Neural progenitor cell (in vitro differentiated cells): ENCODE measurements around the gene PYROXD2. TPM values are rescaled to one million over a fixed set of nuclear protein-coding genes. Genes with fewer than 3 reads are reported as not detected.

Experiments used
- DNase-seq: peaks from one replicate; pipeline ENCODE4 v3.0.0-alpha.2; 2016; ENCODE audit warnings: low spot score
- H2AFZ ChIP-seq: fragments of 200-600 bp; sonication (generic); replicated peaks from 2 replicates; pipeline ENCODE4 v1.6.1; 2016; ENCODE audit warnings: antibody characterized with exemption
- H3F3A ChIP-seq: fragments of 200-600 bp; sonication (generic); 2 replicates; pipeline ENCODE4 v1.6.1; 2016; ENCODE audit warnings: antibody characterized with exemption, low read depth
- H3K27ac ChIP-seq: fragments of 200-600 bp; sonication (generic); 2 replicates; pipeline ENCODE4 v1.5.1; 2016; ENCODE audit warnings: mild to moderate bottlenecking
- H3K27me3 ChIP-seq: fragments of 200-600 bp; sonication (generic); 2 replicates; pipeline ENCODE4 v1.6.1; 2016; ENCODE audit warnings: mild to moderate bottlenecking, moderate library complexity
- H3K36me3 ChIP-seq: fragments of 200-600 bp; sonication (generic); 2 replicates; pipeline ENCODE4 v1.5.1; 2016
- H3K4me1 ChIP-seq: fragments of 200-600 bp; sonication (generic); 2 replicates; pipeline ENCODE4 v1.6.1; 2016; ENCODE audit warnings: mixed run types
- H3K4me2 ChIP-seq: fragments of 200-600 bp; sonication (generic); 2 replicates; pipeline ENCODE4 v1.6.1; 2016
- H3K4me3 ChIP-seq: fragments of 200-600 bp; sonication (generic); 2 replicates; pipeline ENCODE4 v1.5.1; 2016
- H3K79me2 ChIP-seq: fragments of 200-600 bp; sonication (generic); 2 replicates; pipeline ENCODE4 v1.6.1; 2016; ENCODE audit warnings: low read depth
- H3K9ac ChIP-seq: fragments of 200-600 bp; sonication (generic); 2 replicates; pipeline ENCODE4 v1.6.1; 2016
- H3K9me3 ChIP-seq: fragments of 200-600 bp; sonication (generic); 2 replicates; pipeline ENCODE4 v1.5.1; 2016; ENCODE audit warnings: low read depth
- H4K20me1 ChIP-seq: fragments of 200-600 bp; sonication (generic); 2 replicates; pipeline ENCODE4 v1.6.1; 2016; ENCODE audit warnings: low read depth
- H3K27ac Mint-ChIP-seq: 3 replicates; pipeline ENCODE4 v1.8.0; 2021; ENCODE audit warnings: mixed read lengths
- H3K27me3 Mint-ChIP-seq: 2 replicates; pipeline ENCODE4 v1.8.0; 2022; ENCODE audit warnings: low read depth, mild to moderate bottlenecking, inconsistent platforms, moderate library complexity, mixed read lengths; ENCODE audit not compliant: insufficient read depth
- H3K36me3 Mint-ChIP-seq: 3 replicates; pipeline ENCODE4 v1.8.0; 2021; ENCODE audit warnings: mixed read lengths
- H3K4me1 Mint-ChIP-seq: 3 replicates; pipeline ENCODE4 v1.8.0; 2021; ENCODE audit warnings: mixed read lengths
- H3K4me3 Mint-ChIP-seq: 3 replicates; pipeline ENCODE4 v1.8.0; 2021; ENCODE audit warnings: mild to moderate bottlenecking, moderate library complexity, mixed read lengths
- H3K9me3 Mint-ChIP-seq: 3 replicates; pipeline ENCODE4 v1.8.0; 2020; ENCODE audit warnings: mixed read lengths
- CTCF ChIP-seq: fragments of 200-600 bp; sonication (generic); IDR thresholded peaks from 2 replicates; pipeline ENCODE4 v1.5.1; 2017; ENCODE audit warnings: antibody characterized with exemption, mild to moderate bottlenecking
- EZH2 ChIP-seq: fragments of 200-600 bp; sonication (generic); IDR thresholded peaks from 2 replicates; pipeline ENCODE4 v1.6.1; 2017; ENCODE audit warnings: antibody characterized with exemption, mild to moderate bottlenecking, moderate library complexity
- EZH2phosphoT487 ChIP-seq: fragments of 200-600 bp; sonication (generic); IDR thresholded peaks from 2 replicates; pipeline ENCODE4 v1.6.1; 2017; ENCODE audit warnings: antibody characterized with exemption
- total RNA-seq: library from RNA; depleted of rRNA; stranded (reverse); fragments of >200 nt; gene quantifications from 2 replicates; pipeline ENCODE4 v1.2.3, GENCODE V29; 2015; ENCODE audit warnings: low replicate concordance

The PYROXD2 gene
- total RNA-seq, 1 donor from 2014 or later, result 10.5 TPM

- no peaks in the 10 kb centered on the region for H3K36me3 ChIP-seq
- DNase-seq, result no peak
- H3F3A ChIP-seq, result no peaks in the 10 kb centered on the region
- H3K79me2 ChIP-seq, result no peaks in the 10 kb centered on the region
- Mint-ChIP-seq H3K27ac (no peak overlapping the region), H3K27me3 (peaks cover 3% of the 10 kb centered on the region), H3K36me3 (no peaks in the 10 kb centered on the region), H3K4me1 (peaks cover 18% of the 10 kb centered on the region), H3K9me3 (peaks cover under 1% of the 10 kb centered on the region), H3K4me3 (no peak overlapping the region)
- no peaks in the 10 kb centered on the region for H3K4me1 ChIP-seq
- no peaks in the 10 kb centered on the region for H3K27me3 ChIP-seq
- no peak overlapping the region for H3K27ac ChIP-seq
- H2AFZ ChIP-seq, result no peak overlapping the region
- no peaks in the 10 kb centered on the region for H4K20me1 ChIP-seq
- no peak overlapping the region for H3K4me2 ChIP-seq
- TF ChIP-seq EZH2phosphoT487, result no peak
- TF ChIP-seq EZH2, result no peak
- TF ChIP-seq CTCF, result no peak
- H3K9me3 ChIP-seq, result no peaks in the 10 kb centered on the region
- no peak overlapping the region for H3K9ac ChIP-seq
- no peak overlapping the region for H3K4me3 ChIP-seq
These were observed 74.1 kb downstream of the PYROXD2 start for GRCh38 chr10:98340940-98341310.

- Histone ChIP-seq H3K4me3 (no peak overlapping the region), H3K27me3 (no peaks in the 10 kb centered on the region), H3K9me3 (no peaks in the 10 kb centered on the region), H3K9ac (no peak overlapping the region), H3F3A (no peaks in the 10 kb centered on the region), H2AFZ (no peak overlapping the region), H3K4me2 (no peak overlapping the region), H4K20me1 (no peaks in the 10 kb centered on the region), H3K4me1 (no peaks in the 10 kb centered on the region), H3K36me3 (no peaks in the 10 kb centered on the region), H3K79me2 (no peaks in the 10 kb centered on the region), H3K27ac (no peak overlapping the region)
- H3K9me3 Mint-ChIP-seq, result no peaks in the 10 kb centered on the region
- TF ChIP-seq CTCF (no peak), EZH2phosphoT487 (no peak), EZH2 (no peak)
- peaks cover 2% of the 10 kb centered on the region for H3K27me3 Mint-ChIP-seq
- no peak overlapping the region for H3K27ac Mint-ChIP-seq
- DNase-seq, result no peak
- H3K36me3 Mint-ChIP-seq, result no peaks in the 10 kb centered on the region
- no peak overlapping the region for H3K4me3 Mint-ChIP-seq
- H3K4me1 Mint-ChIP-seq, result peaks cover 18% of the 10 kb centered on the region
These were observed 74.6 kb downstream of the PYROXD2 start for GRCh38 chr10:98340261-98340939.

GRCh38 chr10:98339799-98340198, 75.2 kb downstream of the PYROXD2 start:
- no peak for DNase-seq
- H3F3A ChIP-seq, result no peaks in the 10 kb centered on the region
- no peaks in the 10 kb centered on the region for H3K36me3 Mint-ChIP-seq
- H3K79me2 ChIP-seq, result no peaks in the 10 kb centered on the region
- no peak overlapping the region for H3K4me2 ChIP-seq
- H2AFZ ChIP-seq, result no peak overlapping the region
- H3K4me1 ChIP-seq, result no peaks in the 10 kb centered on the region
- no peaks in the 10 kb centered on the region for H3K36me3 ChIP-seq
- peaks cover 18% of the 10 kb centered on the region for H3K4me1 Mint-ChIP-seq
- H3K27me3 Mint-ChIP-seq, result no peaks in the 10 kb centered on the region
- TF ChIP-seq EZH2, result no peak
- TF ChIP-seq EZH2phosphoT487, result no peak
- no peak overlapping the region for H3K27ac Mint-ChIP-seq
- no peaks in the 10 kb centered on the region for H3K9me3 ChIP-seq
- no peaks in the 10 kb centered on the region for H3K27me3 ChIP-seq
- no peaks in the 10 kb centered on the region for H3K9me3 Mint-ChIP-seq
- no peak overlapping the region for H3K9ac ChIP-seq
- H3K27ac ChIP-seq, result no peak overlapping the region
- H3K4me3 Mint-ChIP-seq, result no peak overlapping the region
- H4K20me1 ChIP-seq, result no peaks in the 10 kb centered on the region
- no peak overlapping the region for H3K4me3 ChIP-seq

GRCh38 chr10:98338896-98339295, 76.1 kb downstream of the PYROXD2 start:
- no peak overlapping the region for H3K4me3 ChIP-seq
- H3K4me3 Mint-ChIP-seq, result no peak overlapping the region
- H3K4me1 Mint-ChIP-seq, result peaks cover 13% of the 10 kb centered on the region
- no peak overlapping the region for H2AFZ ChIP-seq
- H3K27ac ChIP-seq, result no peak overlapping the region
- no peaks in the 10 kb centered on the region for H3K27me3 Mint-ChIP-seq
- no peaks in the 10 kb centered on the region for H3K9me3 ChIP-seq
- H3K4me1 ChIP-seq, result no peaks in the 10 kb centered on the region
- H3F3A ChIP-seq, result no peaks in the 10 kb centered on the region
- no peaks in the 10 kb centered on the region for H3K36me3 Mint-ChIP-seq
- no peaks in the 10 kb centered on the region for H3K36me3 ChIP-seq
- no peak overlapping the region for H3K4me2 ChIP-seq
- no peaks in the 10 kb centered on the region for H3K79me2 ChIP-seq
- H3K9ac ChIP-seq, result no peak overlapping the region
- no peaks in the 10 kb centered on the region for H4K20me1 ChIP-seq
- no peaks in the 10 kb centered on the region for H3K9me3 Mint-ChIP-seq
- H3K27me3 ChIP-seq, result no peaks in the 10 kb centered on the region
- no peak overlapping the region for H3K27ac Mint-ChIP-seq
- TF ChIP-seq EZH2 (no peak), CTCF (no peak), EZH2phosphoT487 (no peak)
- no peak for DNase-seq
